Breast epithelium (tissue), 3 donors: ENCODE data around the gene RERE.

Experiments used
- POLR2A ChIP-seq: fragments of 450-650 bp; IDR thresholded peaks from one replicate; pipeline ENCODE4 v1.6.1; 2016; ENCODE audit warnings: antibody characterized with exemption, mild to moderate bottlenecking, moderate library complexity
- TF ChIP-seq, protein P1 (sequence below), 3 donors: fragments of 450-650 bp; IDR thresholded peaks; one replicate each; pipeline ENCODE4 v1.5.1; 2016 to 2017; ENCODE audit warnings: antibody characterized with exemption in 3 of 3, mild to moderate bottlenecking in 3 of 3, moderate library complexity in 3 of 3

DNA sequence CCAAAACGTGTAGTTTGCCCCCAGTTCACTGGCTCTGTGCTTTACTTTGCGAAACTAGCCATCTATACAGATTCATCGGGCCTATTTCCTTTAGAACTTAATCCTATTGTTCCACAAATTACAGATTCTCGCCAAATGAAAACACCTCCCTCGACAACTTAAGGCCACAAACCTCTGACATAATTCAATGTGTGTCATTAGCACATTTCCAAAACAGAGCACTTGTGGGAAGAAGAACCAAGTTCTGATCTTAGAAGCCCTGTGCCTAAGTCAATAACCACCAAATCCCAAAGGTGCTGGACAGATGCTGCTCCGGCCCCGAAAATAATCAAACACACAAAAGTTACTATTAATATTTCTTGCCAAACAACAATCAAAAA lies 405.6 kb downstream of the RERE start:
- TF ChIP-seq POLR2A, result no peak
- TF ChIP-seq, protein P1, sequence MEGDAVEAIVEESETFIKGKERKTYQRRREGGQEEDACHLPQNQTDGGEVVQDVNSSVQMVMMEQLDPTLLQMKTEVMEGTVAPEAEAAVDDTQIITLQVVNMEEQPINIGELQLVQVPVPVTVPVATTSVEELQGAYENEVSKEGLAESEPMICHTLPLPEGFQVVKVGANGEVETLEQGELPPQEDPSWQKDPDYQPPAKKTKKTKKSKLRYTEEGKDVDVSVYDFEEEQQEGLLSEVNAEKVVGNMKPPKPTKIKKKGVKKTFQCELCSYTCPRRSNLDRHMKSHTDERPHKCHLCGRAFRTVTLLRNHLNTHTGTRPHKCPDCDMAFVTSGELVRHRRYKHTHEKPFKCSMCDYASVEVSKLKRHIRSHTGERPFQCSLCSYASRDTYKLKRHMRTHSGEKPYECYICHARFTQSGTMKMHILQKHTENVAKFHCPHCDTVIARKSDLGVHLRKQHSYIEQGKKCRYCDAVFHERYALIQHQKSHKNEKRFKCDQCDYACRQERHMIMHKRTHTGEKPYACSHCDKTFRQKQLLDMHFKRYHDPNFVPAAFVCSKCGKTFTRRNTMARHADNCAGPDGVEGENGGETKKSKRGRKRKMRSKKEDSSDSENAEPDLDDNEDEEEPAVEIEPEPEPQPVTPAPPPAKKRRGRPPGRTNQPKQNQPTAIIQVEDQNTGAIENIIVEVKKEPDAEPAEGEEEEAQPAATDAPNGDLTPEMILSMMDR (IDR thresholded peaks at IDR 0.05), result no peak
